Mucosa of stomach (tissue), 1 donor: Measurements from ENCODE around the gene ZFR2.
"Not testable (repeated sequence)": the region's sequence is repeated elsewhere in the genome, so short reads cannot be mapped to it uniquely, and the experiment has no call there.

Experiments used
- H3K27me3 ChIP-seq: one replicate; pipeline ENCODE4 v1.7.0; 2013; ENCODE audit warnings: mild to moderate bottlenecking, low read length; ENCODE audit not compliant: control insufficient read depth, insufficient read depth
- H3K36me3 ChIP-seq: one replicate; pipeline ENCODE4 v1.7.0; 2013; ENCODE audit warnings: low read length; ENCODE audit not compliant: control insufficient read depth, insufficient read depth
- H3K4me1 ChIP-seq: one replicate; pipeline ENCODE4 v1.7.0; 2013; ENCODE audit warnings: mild to moderate bottlenecking, low read length; ENCODE audit not compliant: control insufficient read depth, insufficient read depth
- H3K4me3 ChIP-seq: one replicate; pipeline ENCODE4 v1.7.0; 2013; ENCODE audit warnings: low read length
- H3K9ac ChIP-seq: one replicate; pipeline ENCODE4 v1.7.0; 2013; ENCODE audit warnings: mild to moderate bottlenecking, low read length, moderate library complexity
- H3K9me3 ChIP-seq: one replicate; pipeline ENCODE4 v1.7.0; 2013; ENCODE audit warnings: mild to moderate bottlenecking, low read length, moderate library complexity; ENCODE audit not compliant: control insufficient read depth
- donor health status: Pancreatic carcinoma.

The ZFR2 gene

DNA sequence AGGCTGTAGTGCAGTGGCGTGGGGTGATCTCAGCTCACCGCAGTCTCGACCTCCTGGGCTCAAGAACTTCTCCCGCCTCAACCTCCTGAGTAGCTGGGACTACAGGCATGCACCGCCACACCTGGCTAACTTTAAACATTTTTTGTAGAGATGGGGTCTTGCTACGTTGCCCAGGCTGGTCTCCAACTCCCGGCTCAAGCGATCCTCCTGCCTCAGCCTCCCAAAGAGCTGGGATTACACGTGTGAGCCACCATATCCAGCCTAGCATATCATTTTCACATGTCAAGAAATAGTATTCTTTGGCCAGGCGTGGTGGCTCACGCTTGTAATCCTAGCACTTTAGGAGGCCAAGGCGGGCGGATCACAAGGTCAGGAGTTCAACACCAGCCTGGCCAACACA, 110.5 kb downstream of the ZFR2 start:
- not testable (repeated sequence) for H3K27me3 ChIP-seq, H3K9ac ChIP-seq, H3K4me3 ChIP-seq, H3K36me3 ChIP-seq, H3K9me3 ChIP-seq
- H3K4me1 ChIP-seq, result peaks cover 20% of the 10 kb centered on the region

GRCh38 chr19:3757705-3758104, 111.1 kb downstream of the ZFR2 start:
- not testable (repeated sequence) for H3K36me3 ChIP-seq, H3K27me3 ChIP-seq, H3K9me3 ChIP-seq, H3K4me3 ChIP-seq, H3K9ac ChIP-seq
- peaks cover 16% of the 10 kb centered on the region for H3K4me1 ChIP-seq
